ENCODE measurements around the gene CCDC18.
"Not testable (repeated sequence)": the region's sequence is repeated elsewhere in the genome, so short reads cannot be mapped to it uniquely, and the experiment has no call there.

CCDC18 gene

GRCh38 chr1:93177991-93178390 is 2.5 kb upstream of the CCDC18 start:
- peak; percentile 6 for DNase-seq

GRCh38 chr1:93178418-93178817 is 2.1 kb upstream of the CCDC18 start:
- no peak for DNase-seq

- peak; percentile 99 for DNase-seq
Measured at GRCh38 chr1:93179886-93180722, 420 bp upstream of the CCDC18 start, which contains the start of gene TMED5. Gene TMED5 (minus strand): TSS chr1:93180413. CDS start chr1:93180242, 171 bp downstream.

- no peak for DNase-seq
Measured at GRCh38 chr1:93186667-93187066, 6.1 kb downstream of the CCDC18 start.

- DNase-seq, result no peak
Measured at GRCh38 chr1:93190432-93190831, 9.9 kb downstream of the CCDC18 start.

GRCh38 chr1:93194231-93194990 is 13.9 kb downstream of the CCDC18 start:
- DNase-seq, result no peak

- DNase-seq, result peak; percentile 65
Measured at GRCh38 chr1:93196591-93196990, 16.1 kb downstream of the CCDC18 start.

- no peak for DNase-seq
Measured at GRCh38 chr1:93199150-93199549, 18.6 kb downstream of the CCDC18 start.

GRCh38 chr1:93200086-93200620 is 19.6 kb downstream of the CCDC18 start:
- DNase-seq, result peak; percentile 22

- no peak for DNase-seq
Measured at GRCh38 chr1:93200714-93201113, 20.2 kb downstream of the CCDC18 start.

- DNase-seq, result no peak
Measured at GRCh38 chr1:93205892-93206566, 25.5 kb downstream of the CCDC18 start.

GRCh38 chr1:93206567-93206954 is 26.0 kb downstream of the CCDC18 start:
- DNase-seq, result no peak

GRCh38 chr1:93207211-93207610 is 26.7 kb downstream of the CCDC18 start:
- no peak for DNase-seq

GRCh38 chr1:93215322-93215721 is 34.8 kb downstream of the CCDC18 start:
- DNase-seq, result no peak

- DNase-seq, result no peak
Measured at GRCh38 chr1:93219443-93219842, 38.9 kb downstream of the CCDC18 start.

- DNase-seq, result not testable (repeated sequence)
Measured at GRCh38 chr1:93220716-93221115, 40.2 kb downstream of the CCDC18 start.

GRCh38 chr1:93221913-93222312 is 41.4 kb downstream of the CCDC18 start:
- DNase-seq, result no peak

GRCh38 chr1:93223023-93223675 is 42.6 kb downstream of the CCDC18 start:
- DNase-seq, result no peak

- DNase-seq, result no peak
Measured at GRCh38 chr1:93235261-93235660, 54.7 kb downstream of the CCDC18 start.

GRCh38 chr1:93237021-93237420 is 56.5 kb downstream of the CCDC18 start:
- no peak for DNase-seq

- no peak for DNase-seq
Measured at GRCh38 chr1:93238425-93238824, 57.9 kb downstream of the CCDC18 start.

- DNase-seq, result no peak
Measured at GRCh38 chr1:93239863-93240262, 59.3 kb downstream of the CCDC18 start.
